Endothelial cell of umbilical vein (primary cell): ENCODE measurements around the gene ZNF664.

Experiments used
- CTCF ChIP-seq, 2 donors: IDR thresholded peaks; 1 replicate in 1 of 2; 2 replicates in 1 of 2; pipeline ENCODE4 v1.5.1; 2011; ENCODE audit warnings: low read length in 2 of 2, mild to moderate bottlenecking in 2 of 2, moderate library complexity in 2 of 2, control low read depth in 1 of 2, inconsistent platforms in 1 of 2, low read depth in 1 of 2; ENCODE audit not compliant: insufficient read depth in 1 of 2; ENCODE audit errors: extremely low read depth in 1 of 2
- POLR2A ChIP-seq: IDR thresholded peaks from 2 replicates; pipeline ENCODE4 v1.6.1; 2012; ENCODE audit warnings: low read depth, mild to moderate bottlenecking, control low read depth, low read length

GRCh38 chr12:123924539-123924938 lies 48.5 kb upstream of the ZNF664 start:
- TF ChIP-seq CTCF (IDR thresholded peaks at IDR 0.05; ENCODE audit: extremely low read depth in 1 of 2, insufficient read depth in 1 of 2, low read depth in 1 of 2, low read length in 2 of 2) = no peak
- TF ChIP-seq POLR2A = no peak
